Measurements from ENCODE around the gene PRPS2. TPM values are rescaled to one million over a fixed set of nuclear protein-coding genes. Genes with fewer than 3 reads are reported as not detected.

PRPS2 gene
- total RNA-seq, 2 donors from 2014 or later = 43.0 to 567 TPM

GRCh38 chrX:12843061-12843667, 52.0 kb downstream of the PRPS2 start:
- 93% methylated on average over 2 of the region's 2 CpGs for WGBS
- Histone ChIP-seq H3K9me3 (no peaks in the 10 kb centered on the region), H3K36me3 (no peaks in the 10 kb centered on the region), H3K4me1 (replicated peaks) (no peaks in the 10 kb centered on the region), H3K27me3 (replicated peaks; ENCODE audit: insufficient read depth) (no peaks in the 10 kb centered on the region), H3K27ac (no peak overlapping the region), H3K4me3 (no peak overlapping the region)
- intact Hi-C loops (cut with DNase I) = no loop called here
- TF ChIP-seq POLR2AphosphoS5 (IDR thresholded peaks at IDR 0.05) (no peak), POLR2A (IDR thresholded peaks at IDR 0.05) (no peak), CTCF (IDR thresholded peaks at IDR 0.05) (no peak)
- DNase-seq (ENCODE audit: low spot score) = no peak

GRCh38 chrX:12843668-12844279, 52.6 kb downstream of the PRPS2 start:
- 23% methylated on average over 6 of the region's 6 CpGs for WGBS
- H3K36me3 ChIP-seq = no peaks in the 10 kb centered on the region
- DNase-seq (ENCODE audit: low spot score) = no peak
- H3K9me3 ChIP-seq = no peaks in the 10 kb centered on the region
- no peak for TF ChIP-seq CTCF (IDR thresholded peaks at IDR 0.05)
- no peak for TF ChIP-seq POLR2A (IDR thresholded peaks at IDR 0.05)
- no peak for TF ChIP-seq POLR2AphosphoS5 (IDR thresholded peaks at IDR 0.05)
- H3K4me1 ChIP-seq (replicated peaks) = no peaks in the 10 kb centered on the region
- H3K27me3 ChIP-seq (replicated peaks; ENCODE audit: insufficient read depth) = no peaks in the 10 kb centered on the region
- intact Hi-C loops (cut with DNase I) = no loop called here
- H3K4me3 ChIP-seq = no peak overlapping the region
- H3K27ac ChIP-seq = no peak overlapping the region

- 37% methylated on average over 3 of the region's 3 CpGs for WGBS
- intact Hi-C loops (cut with DNase I) = no loop called here
- H3K27me3 ChIP-seq (replicated peaks; ENCODE audit: insufficient read depth) = no peaks in the 10 kb centered on the region
- no peaks in the 10 kb centered on the region for H3K9me3 ChIP-seq
- H3K4me3 ChIP-seq = no peak overlapping the region
- H3K4me1 ChIP-seq (replicated peaks) = no peaks in the 10 kb centered on the region
- no peak for TF ChIP-seq POLR2AphosphoS5 (IDR thresholded peaks at IDR 0.05)
- no peak for TF ChIP-seq CTCF (IDR thresholded peaks at IDR 0.05)
- TF ChIP-seq POLR2A (IDR thresholded peaks at IDR 0.05) = no peak
- H3K27ac ChIP-seq = no peak overlapping the region
- H3K36me3 ChIP-seq = no peaks in the 10 kb centered on the region
- DNase-seq (ENCODE audit: low spot score) = no peak
These were observed 53.1 kb downstream of the PRPS2 start for GRCh38 chrX:12844319-12844718.

- 59% methylated on average over 7 of the region's 7 CpGs for whole genome bisulfite sequencing
These were observed 74.1 kb downstream of the PRPS2 start for GRCh38 chrX:12865359-12865758.

More at GRCh38 chrX:12865359-12865758, 74.1 kb downstream of the PRPS2 start:
- TF ChIP-seq POLR2A (IDR thresholded peaks at IDR 0.05) = no peak
- TF ChIP-seq POLR2AphosphoS5 (IDR thresholded peaks at IDR 0.05) = no peak
- no peak for TF ChIP-seq CTCF (IDR thresholded peaks at IDR 0.05)
- Histone ChIP-seq H3K4me3 (no peak overlapping the region), H3K36me3 (no peaks in the 10 kb centered on the region), H3K27ac (no peak overlapping the region), H3K9me3 (no peaks in the 10 kb centered on the region), H3K4me1 (replicated peaks) (no peaks in the 10 kb centered on the region), H3K27me3 (replicated peaks; ENCODE audit: insufficient read depth) (no peaks in the 10 kb centered on the region)
- DNase-seq (ENCODE audit: low spot score) = no peak
- intact Hi-C loops (cut with DNase I) = no loop called here

Measured in prostate gland (tissue), 2 donors.